GM18867 (cell line): Measurements from ENCODE around the gene FAM193B.

Experiments
- ATAC-seq: cut with Tn5 transposase; IDR thresholded peaks from one replicate; pipeline ENCODE4 v1.9.1; 2021; ENCODE audit warnings: mild to moderate bottlenecking, moderate library complexity; ENCODE audit not compliant: unreplicated experiment

Gene FAM193B

GRCh38 chr5:177501874-177502678, 52.3 kb downstream of the FAM193B start:
- no peak for ATAC-seq

- no peak for ATAC-seq
Observed at GRCh38 chr5:177500685-177501522, 53.5 kb downstream of the FAM193B start.

GRCh38 chr5:177499842-177500241, 54.5 kb downstream of the FAM193B start:
- no peak for ATAC-seq

- ATAC-seq: peak; percentile 3
Observed at GRCh38 chr5:177498013-177498787, 56.2 kb downstream of the FAM193B start.

- ATAC-seq: peak; percentile 75
Observed at GRCh38 chr5:177497292-177498012, 56.9 kb downstream of the FAM193B start, which contains the start of gene PDLIM7. Gene PDLIM7, minus strand, starts transcription at chr5:177497604. Its CDS starts 1,092 bp downstream, at chr5:177496512.

GRCh38 chr5:177496727-177497291, 57.6 kb downstream of the FAM193B start:
- ATAC-seq: no peak

- no peak for ATAC-seq
Observed at GRCh38 chr5:177496070-177496726, 58.2 kb downstream of the FAM193B start.

GRCh38 chr5:177495243-177496060, 58.9 kb downstream of the FAM193B start:
- no peak for ATAC-seq

GRCh38 chr5:177494346-177495195, 59.8 kb downstream of the FAM193B start:
- ATAC-seq: no peak

- no peak for ATAC-seq
Observed at GRCh38 chr5:177493795-177494345, 60.5 kb downstream of the FAM193B start.

GRCh38 chr5:177492841-177493240, 61.5 kb downstream of the FAM193B start:
- ATAC-seq: no peak

- no peak for ATAC-seq
Observed at GRCh38 chr5:177491983-177492746, 62.2 kb downstream of the FAM193B start.

- ATAC-seq: no peak
Observed at GRCh38 chr5:177491429-177491945, 62.9 kb downstream of the FAM193B start.

- no peak for ATAC-seq
Observed at GRCh38 chr5:177490992-177491391, 63.4 kb downstream of the FAM193B start.

GRCh38 chr5:177490311-177490991, 63.9 kb downstream of the FAM193B start:
- ATAC-seq: no peak
